Hepatic stellate cell (primary cell): ENCODE measurements around the gene KAZN.

Experiments used
- DNase-seq: peaks from one replicate; pipeline ENCODE4 v3.0.0; 2011; ENCODE audit warnings: low spot score

Gene KAZN

DNA sequence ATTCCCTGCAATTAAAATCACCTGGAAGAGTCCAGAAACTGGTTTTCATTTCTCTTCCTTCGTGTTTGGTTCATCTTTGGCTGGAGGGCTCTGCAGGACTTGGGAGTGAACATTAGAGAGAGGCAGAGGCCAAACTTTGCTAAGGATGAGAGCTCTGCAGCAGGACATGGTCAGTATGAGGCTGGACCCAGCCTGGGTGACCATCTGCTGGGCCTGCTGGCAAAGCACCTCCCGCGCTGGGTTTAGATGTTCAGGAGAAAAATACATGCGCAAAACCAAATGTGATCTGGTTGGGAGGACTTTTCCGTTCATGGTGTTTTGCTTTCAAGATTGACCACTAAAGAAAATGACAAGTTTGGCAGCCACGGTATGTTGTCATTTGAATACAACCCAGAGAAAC lies 15.9 kb downstream of the KAZN start:
- DNase-seq: no peak

DNA sequence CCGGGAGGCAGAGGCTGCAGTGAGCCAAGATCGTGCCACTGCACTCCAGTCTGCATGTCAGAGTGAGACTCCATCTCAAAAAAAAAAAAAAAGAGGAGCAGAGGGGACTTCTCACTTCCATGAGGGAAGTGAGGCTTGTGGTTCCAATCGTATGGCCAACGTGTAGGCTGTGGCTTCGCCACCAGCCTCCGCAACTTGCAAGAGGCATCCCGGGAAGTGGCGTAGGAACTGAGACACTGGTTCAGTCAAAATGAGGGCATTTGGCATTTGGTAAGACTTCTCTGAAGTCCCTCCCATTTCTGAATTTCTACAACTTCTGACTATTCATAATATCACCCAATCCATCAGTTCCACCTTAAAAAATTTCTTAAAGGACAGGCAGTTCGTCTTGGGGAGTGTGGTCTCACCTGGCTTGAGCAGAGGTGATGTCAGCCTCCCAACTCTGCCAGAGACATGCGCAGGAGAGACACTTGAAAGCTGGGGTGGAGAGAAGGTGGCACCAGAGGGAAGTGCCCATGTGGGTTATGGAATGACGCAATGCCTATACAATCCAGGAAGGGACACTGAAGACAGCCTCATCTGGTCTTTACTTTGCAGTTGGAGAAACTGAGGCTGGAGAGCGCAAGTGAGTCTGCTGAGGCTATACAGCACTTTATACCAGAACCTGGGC lies 17.2 kb downstream of the KAZN start:
- DNase-seq: no peak

- no peak for DNase-seq
Measured at GRCh38 chr1:14616632-14617396, 18.3 kb downstream of the KAZN start.

DNA sequence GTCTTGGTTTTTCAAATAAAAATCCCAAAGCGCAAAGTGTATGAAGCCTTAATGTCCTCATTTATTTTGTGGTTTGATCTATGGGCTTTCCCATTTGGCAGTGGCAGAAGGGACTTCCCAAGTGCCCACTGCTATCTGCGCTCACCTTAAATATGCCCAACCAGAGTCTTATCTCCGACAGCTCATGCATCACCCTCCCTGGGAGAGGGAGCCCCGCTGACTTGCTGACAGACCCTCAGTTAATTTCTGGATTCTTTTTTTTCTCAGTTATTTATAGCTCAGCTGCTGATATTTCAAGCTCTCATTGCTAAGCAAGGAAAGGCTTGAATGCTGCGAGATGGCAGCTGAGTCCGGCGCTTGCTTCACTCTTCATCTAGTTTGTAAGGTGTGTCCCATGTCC lies 19.3 kb downstream of the KAZN start:
- no peak for DNase-seq

GRCh38 chr1:14620941-14621340 lies 22.5 kb downstream of the KAZN start:
- DNase-seq: no peak

DNA sequence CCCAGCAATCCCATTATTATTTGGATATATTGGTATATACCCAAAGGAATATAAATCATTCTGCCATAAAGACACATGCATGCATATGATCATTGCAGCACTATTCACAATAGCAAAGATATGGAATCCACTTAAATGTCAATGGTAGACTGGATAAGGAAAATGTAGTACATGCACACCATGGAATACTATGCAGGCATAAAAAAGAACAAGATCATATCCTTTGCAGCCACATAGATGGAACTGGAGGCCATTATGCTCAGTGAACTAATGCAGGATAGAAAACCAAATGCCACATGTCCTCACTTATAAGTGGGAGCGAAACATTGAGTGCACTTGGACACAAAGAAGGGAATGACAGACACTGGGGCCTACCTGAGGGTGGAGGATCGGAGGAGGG lies 24.6 kb downstream of the KAZN start:
- DNase-seq: no peak

- no peak for DNase-seq
Measured at GRCh38 chr1:14624941-14625340, 26.5 kb downstream of the KAZN start.

GRCh38 chr1:14625572-14625971 lies 27.1 kb downstream of the KAZN start:
- no peak for DNase-seq

- no peak for DNase-seq
Measured at GRCh38 chr1:14625996-14626395, 27.5 kb downstream of the KAZN start.

DNA sequence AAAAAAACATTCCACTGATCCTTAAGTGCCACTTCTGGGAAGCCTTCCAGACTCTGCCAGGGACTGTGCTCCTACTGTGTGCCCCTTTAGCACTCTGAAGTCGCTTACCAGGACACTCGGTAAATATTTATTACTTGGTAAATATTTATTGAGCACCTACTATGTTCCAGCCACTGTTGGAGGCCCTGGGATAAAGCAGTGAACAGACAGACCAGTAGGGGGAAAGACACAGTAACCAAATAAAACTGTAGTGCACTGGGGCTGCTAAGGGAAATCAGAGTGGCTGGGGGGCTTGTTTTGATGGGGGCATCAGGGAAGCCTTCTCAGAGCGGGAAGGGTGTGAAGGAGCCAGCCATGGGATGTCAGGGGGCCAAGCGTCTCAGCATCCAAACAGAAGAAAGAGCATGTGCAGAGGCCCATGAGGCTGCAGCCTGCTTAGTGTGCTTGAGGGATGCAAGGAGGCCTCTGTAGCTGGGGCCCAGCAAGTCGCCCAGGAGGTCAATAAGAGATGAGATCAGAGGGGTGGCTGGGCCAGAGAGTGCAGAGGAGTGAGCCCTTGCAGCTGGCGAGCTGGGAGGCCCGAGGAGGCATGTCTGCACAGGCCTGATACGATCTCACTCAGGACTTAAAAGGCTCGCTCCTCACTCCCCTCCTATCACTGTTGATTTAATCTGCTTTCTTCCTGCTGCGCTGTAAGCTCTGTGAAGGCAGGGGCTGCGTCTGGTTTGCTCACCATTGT lies 28.6 kb downstream of the KAZN start:
- no peak for DNase-seq

GRCh38 chr1:14627608-14628489 lies 29.4 kb downstream of the KAZN start:
- no peak for DNase-seq

DNA sequence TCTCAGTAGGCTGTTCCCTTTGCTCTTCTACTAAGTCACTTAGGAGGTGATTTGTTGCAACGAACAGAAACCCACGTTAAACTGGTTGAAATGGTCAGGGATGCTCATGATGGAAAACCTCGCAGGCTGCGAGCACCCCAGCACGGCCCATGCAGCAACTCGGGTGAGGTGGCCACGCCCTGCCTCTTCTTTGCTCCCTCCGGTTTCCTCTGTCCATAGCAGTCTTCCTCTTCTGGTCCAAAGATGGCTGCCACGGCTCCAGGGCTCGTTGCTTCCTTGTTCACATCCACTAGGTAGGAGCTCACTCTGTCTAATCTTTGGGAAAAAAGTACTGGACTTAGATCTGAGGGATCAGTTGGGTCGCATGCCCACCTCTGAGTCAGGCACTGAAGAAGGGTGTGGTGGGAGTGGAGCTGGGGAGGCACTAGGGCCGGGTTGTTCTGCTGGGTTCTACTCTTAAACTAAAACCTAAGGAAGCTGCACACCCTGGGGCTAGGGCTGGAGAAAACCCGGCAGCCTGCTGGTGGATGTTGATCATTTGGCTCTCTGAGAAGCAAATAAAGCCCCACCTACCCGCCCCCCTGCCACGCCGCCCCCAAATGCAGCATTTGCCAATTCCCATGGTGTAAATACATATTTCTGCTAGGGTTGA lies 31.0 kb downstream of the KAZN start:
- DNase-seq: no peak

DNA sequence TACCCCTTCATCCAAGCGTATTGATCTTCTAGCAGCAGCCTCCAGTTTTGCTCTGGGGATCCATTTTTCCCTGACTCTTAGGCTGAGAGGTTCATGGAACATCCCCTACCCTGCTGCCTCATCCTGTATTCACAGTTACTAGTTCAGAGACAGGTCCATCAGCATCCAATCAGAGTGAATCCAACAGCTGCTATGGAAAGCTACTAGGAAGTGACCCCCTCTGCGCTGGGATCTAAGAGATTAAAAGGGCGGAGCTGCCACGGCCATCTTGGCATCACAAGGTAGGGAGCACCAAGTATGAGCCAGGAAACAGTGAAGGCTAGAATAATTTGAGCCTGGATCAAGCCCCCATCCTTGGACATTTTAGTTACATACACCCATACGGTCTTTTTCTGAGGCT lies 32.5 kb downstream of the KAZN start:
- no peak for DNase-seq

- no peak for DNase-seq
Measured at GRCh38 chr1:14631421-14631820, 32.9 kb downstream of the KAZN start.

DNA sequence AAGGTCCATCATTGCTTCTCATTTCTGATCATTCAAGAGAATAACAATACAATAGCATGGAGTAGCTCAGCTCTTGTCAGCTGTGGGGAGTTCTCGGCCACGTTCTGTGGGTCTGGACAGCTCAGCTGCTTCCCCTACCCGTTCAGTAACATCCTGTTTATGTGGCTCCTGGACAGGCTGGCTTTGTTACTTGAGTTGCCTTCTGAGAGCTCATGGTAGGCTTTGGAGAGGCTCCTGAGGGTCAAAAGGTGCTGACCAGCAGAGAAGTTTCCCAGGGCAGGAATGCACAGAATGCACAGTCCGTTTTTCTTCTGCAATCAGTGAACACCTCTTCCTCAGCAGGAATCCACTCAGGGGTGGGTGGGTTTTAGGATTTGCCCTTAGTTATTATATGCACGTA lies 36.0 kb downstream of the KAZN start:
- DNase-seq: no peak

GRCh38 chr1:14635421-14635820 lies 36.9 kb downstream of the KAZN start:
- no peak for DNase-seq

- DNase-seq: no peak
Measured at GRCh38 chr1:14636897-14637632, 38.6 kb downstream of the KAZN start.

DNA sequence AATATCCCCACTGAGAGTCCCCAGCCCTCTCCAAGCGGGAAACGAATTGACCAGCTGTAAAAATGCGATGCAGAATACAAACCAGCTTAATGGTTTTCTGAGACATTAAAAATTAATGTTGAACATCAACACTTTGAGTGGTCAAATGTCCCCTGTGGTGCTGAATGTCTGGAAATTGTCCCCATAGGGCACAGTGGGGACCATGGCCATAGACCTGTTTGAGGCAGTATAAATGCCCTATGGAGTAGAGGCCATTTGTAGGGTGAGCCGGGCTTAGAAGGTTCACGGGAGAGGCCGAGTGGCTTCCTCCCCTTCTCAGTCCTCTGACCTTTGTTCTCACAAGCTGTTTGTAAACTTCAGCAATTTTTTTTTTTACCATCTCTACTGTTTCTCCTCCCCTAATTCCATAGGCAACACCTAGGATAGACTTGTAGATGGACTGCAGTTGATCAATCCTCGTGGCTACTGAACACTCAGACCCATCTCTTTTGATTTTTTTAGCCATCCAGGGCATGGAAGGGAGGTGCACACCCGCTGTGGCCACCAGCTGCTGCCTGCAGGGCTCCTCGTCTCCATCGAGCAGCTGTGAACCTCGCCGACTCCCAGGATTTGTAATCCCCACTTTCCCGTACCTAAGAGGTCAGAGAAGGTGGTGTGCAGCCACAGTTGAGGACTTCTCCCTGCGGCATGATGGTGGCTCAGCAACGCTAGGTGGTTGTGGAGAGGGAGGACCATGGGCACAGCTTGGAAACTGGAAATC lies 41.0 kb downstream of the KAZN start:
- no peak for DNase-seq

DNA sequence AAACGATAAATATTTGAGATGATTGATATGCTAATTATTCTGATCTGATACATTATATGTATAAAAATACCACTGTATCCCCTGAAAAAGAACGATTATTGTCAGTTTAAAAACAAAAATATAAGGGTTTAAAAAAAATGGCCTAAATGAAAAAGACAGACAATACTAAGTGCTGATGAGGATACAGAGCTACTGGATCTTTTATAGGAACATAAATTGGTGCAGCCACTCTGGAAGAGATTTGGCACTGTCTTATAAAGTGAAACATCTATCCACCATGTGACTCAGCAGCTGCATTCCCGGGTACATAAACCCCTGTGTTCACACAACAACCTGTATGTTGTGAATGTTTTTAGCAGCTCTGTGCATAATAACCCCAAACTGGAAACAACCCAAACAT lies 44.2 kb downstream of the KAZN start:
- DNase-seq: no peak

DNA sequence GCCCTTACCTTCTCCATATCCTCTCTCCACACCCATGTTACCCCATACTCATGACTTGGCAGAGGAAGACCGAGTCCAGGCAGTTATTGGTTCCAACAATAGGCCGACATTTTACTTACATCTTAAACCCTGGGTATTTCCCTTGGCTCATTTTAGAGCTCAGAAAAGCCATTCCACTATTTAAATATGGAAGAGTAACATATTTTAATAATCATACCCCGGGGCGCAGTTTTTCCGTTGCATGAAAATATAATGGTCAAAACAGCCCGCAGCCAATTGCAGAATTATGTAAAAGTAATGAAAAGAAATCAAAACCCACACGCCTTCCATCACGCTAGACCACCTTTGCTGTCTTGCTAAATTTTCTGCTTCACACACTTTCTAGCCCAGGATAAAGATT lies 48.5 kb downstream of the KAZN start:
- DNase-seq: no peak
